Activated CD8-positive, alpha-beta T cell treated with anti-CD3 and anti-CD28 coated beads for 36 hours (primary cell): ENCODE results near the gene ATP1B1. TPM values are rescaled to one million over a fixed set of nuclear protein-coding genes. Genes with fewer than 3 reads are reported as not detected.

ENCODE experiments used
- ATAC-seq: fragments of 200-7000 bp; cut with Tn5 transposase; one replicate; pipeline ENCODE4 v1.10.0; 2021; ENCODE audit warnings: mild to moderate bottlenecking, moderate library complexity
- CTCF ChIA-PET: fragments of 350-600 bp; sonication (Branson Sonifier 250); formaldehyde crosslinking; loops from one replicate; lab custom pipeline; 2021; ENCODE audit warnings: antibody characterized with exemption; lab: Charles Lee
- POLR2A ChIA-PET: fragments of 350-600 bp; sonication (Branson Sonifier 250); formaldehyde crosslinking; loops from one replicate; lab custom pipeline; 2021; ENCODE audit warnings: antibody characterized with exemption; lab: Charles Lee
- DNase-seq: peaks from one replicate; pipeline ENCODE4 v3.0.0-alpha.2; 2020
- H3K27ac Mint-ChIP-seq: one replicate; pipeline ENCODE4 v1.8.0; 2021; ENCODE audit warnings: mild to moderate bottlenecking, mixed read lengths
- H3K27me3 Mint-ChIP-seq: one replicate; pipeline ENCODE4 v1.8.0; 2021; ENCODE audit warnings: mixed read lengths
- H3K36me3 Mint-ChIP-seq: one replicate; pipeline ENCODE4 v1.8.0; 2021; ENCODE audit warnings: low read depth, mixed read lengths
- H3K4me1 Mint-ChIP-seq: one replicate; pipeline ENCODE4 v1.8.0; 2021; ENCODE audit warnings: low read depth, mixed read lengths
- H3K4me3 Mint-ChIP-seq: one replicate; pipeline ENCODE4 v1.8.0; 2021; ENCODE audit warnings: mild to moderate bottlenecking, moderate library complexity, mixed read lengths
- H3K9me3 Mint-ChIP-seq: one replicate; pipeline ENCODE4 v1.8.0; 2021; ENCODE audit warnings: mixed read lengths
- CTCF ChIP-seq: fragments of 200-600 bp; IDR thresholded peaks from one replicate; pipeline ENCODE4 v1.8.0; 2022; ENCODE audit warnings: antibody characterized with exemption, mild to moderate bottlenecking
- intact Hi-C: fragments of 100-400 bp; cut with micrococcal nuclease; formaldehyde crosslinking; loops from one replicate; pipeline ENCODE4 v1.10.0; 2022
- total RNA-seq, 2 experiments: library from RNA; stranded (reverse); gene quantifications; one replicate each; pipeline ENCODE4 v1.2.3, GENCODE V29; 2021

Gene ATP1B1
- total RNA-seq, 2 experiments from 2014 or later: 3.1 to 3.7 TPM

- Mint-ChIP-seq H3K4me1 (no peaks in the 10 kb centered on the region), H3K9me3 (no peaks in the 10 kb centered on the region), H3K4me3 (no peak overlapping the region), H3K27ac (no peak overlapping the region), H3K27me3 (no peaks in the 10 kb centered on the region), H3K36me3 (peaks cover 1% of the 10 kb centered on the region)
- intact Hi-C loops: no loop called here
- ChIA-PET CTCF (interaction anchor here (0.7 to 0.8 kb wide), 2 partner anchors 9 to 204 kb away, joined by 3 read pairs; no protein-coding TSS in a partner anchor), POLR2A (interaction anchor here (0.5 kb wide), 1 partner anchor 19 kb away, joined by 4 read pairs; no protein-coding TSS in a partner anchor)
- DNase-seq: no peak
- ATAC-seq: no peak
- no peak for TF ChIP-seq CTCF
Observed at GRCh38 chr1:169144941-169145626, 38.6 kb downstream of the ATP1B1 start.

- Mint-ChIP-seq H3K27me3 (no peaks in the 10 kb centered on the region), H3K4me3 (no peak overlapping the region), H3K27ac (no peak overlapping the region), H3K36me3 (peaks cover 1% of the 10 kb centered on the region), H3K4me1 (no peaks in the 10 kb centered on the region), H3K9me3 (no peaks in the 10 kb centered on the region)
- DNase-seq (no peak), ATAC-seq (no peak)
- CTCF ChIA-PET: interaction anchor here (0.7 to 1.3 kb wide), 2 partner anchors 13 to 877 kb away, joined by 3 read pairs; no protein-coding TSS in a partner anchor
- TF ChIP-seq CTCF: no peak
- POLR2A ChIA-PET: no interaction called here
- intact Hi-C loops: no loop called here
Observed at GRCh38 chr1:169146576-169147214, 40.2 kb downstream of the ATP1B1 start.

DNA sequence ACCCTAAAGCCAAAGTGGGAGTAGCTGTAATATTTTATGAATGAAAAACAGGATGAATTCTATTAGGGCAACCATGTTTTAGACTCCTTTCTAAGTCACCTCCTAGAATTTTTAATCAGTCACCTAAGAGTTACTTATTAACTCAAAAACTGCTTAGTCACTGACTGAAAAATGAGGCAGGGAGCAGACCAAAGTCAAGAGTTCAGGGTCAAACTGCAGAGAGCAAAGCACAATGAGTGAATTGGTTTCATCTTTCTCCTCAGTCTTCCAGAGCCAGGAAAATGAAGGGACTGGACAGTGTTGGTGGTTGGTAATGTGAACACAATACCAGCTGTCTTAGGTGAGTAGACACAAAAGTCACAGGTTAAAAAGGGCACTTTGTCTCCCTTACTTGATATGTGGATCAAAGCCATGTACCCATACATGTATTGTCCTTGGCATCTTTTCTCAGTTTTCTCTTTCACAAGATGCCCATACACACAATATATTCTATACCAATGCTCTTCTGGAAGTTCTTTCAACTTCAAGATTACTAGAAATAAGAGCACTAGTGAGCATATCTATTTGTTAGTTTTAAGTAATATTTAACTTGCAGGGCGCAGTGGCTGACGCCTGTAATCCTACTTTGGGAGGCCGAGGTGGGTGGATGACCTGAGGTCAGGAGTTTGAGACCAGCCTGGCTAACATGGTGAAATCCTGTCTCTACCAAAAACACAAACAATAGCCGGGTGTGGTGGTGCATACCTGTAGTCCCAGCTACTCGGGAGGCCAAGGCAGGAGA, 42.2 kb downstream of the ATP1B1 start:
- DNase-seq (no peak), ATAC-seq (no peak)
- ChIA-PET CTCF (no interaction called here), POLR2A (interaction anchor here (0.7 kb wide), 1 partner anchor 9 kb away, joined by 3 read pairs; no protein-coding TSS in a partner anchor)
- Mint-ChIP-seq H3K36me3 (no peaks in the 10 kb centered on the region), H3K27ac (no peak overlapping the region), H3K4me1 (no peaks in the 10 kb centered on the region), H3K4me3 (no peak overlapping the region), H3K27me3 (no peaks in the 10 kb centered on the region), H3K9me3 (no peaks in the 10 kb centered on the region)
- TF ChIP-seq CTCF: no peak
- intact Hi-C loops: no loop called here

- CTCF ChIA-PET: no interaction called here
- Mint-ChIP-seq H3K27me3 (no peaks in the 10 kb centered on the region), H3K9me3 (no peaks in the 10 kb centered on the region), H3K36me3 (no peaks in the 10 kb centered on the region), H3K4me1 (no peaks in the 10 kb centered on the region), H3K4me3 (no peak overlapping the region), H3K27ac (no peak overlapping the region)
- DNase-seq (no peak), ATAC-seq (no peak)
- intact Hi-C loops: no loop called here
- POLR2A ChIA-PET: interaction anchor here (0.6 kb wide), 1 partner anchor 599 kb away, joined by 4 read pairs; no protein-coding TSS in a partner anchor
- TF ChIP-seq CTCF: no peak
Observed at GRCh38 chr1:169149555-169150286, 43.2 kb downstream of the ATP1B1 start.
